Lower leg skin (tissue), 4 donors: ENCODE data around the gene RUFY4. TPM values are rescaled to one million over a fixed set of nuclear protein-coding genes. Genes with fewer than 3 reads are reported as not detected.

Experiments used
- DNase-seq, 2 donors: peaks; one replicate each; pipeline ENCODE4 v3.0.0-alpha.2; 2019; ENCODE audit warnings: low spot score in 2 of 2
- H3K4me3 ChIP-seq: fragments of 200-600 bp; sonication (generic); 2 replicates; pipeline ENCODE4 v1.5.1; 2017; ENCODE audit warnings: mild to moderate bottlenecking, low read depth; ENCODE audit not compliant: poor library complexity, severe bottlenecking
- POLR2A ChIP-seq, 2 donors: fragments of 450-650 bp; IDR thresholded peaks; one replicate each; pipeline ENCODE4 v1.6.1; 2016 to 2017; ENCODE audit warnings: antibody characterized with exemption in 2 of 2, mild to moderate bottlenecking in 1 of 2, moderate library complexity in 1 of 2
- WGBS, 2 donors: methylation state at CpG; one replicate each; pipeline ENCODE4 v1.1.5; 2018; 5-methylcytosine and 5-hydroxymethylcytosine counted together
- intact Hi-C: fragments of 100-400 bp; cut with DNase I; formaldehyde crosslinking; loops from one replicate; pipeline ENCODE4 v1.15.0; 2023; ENCODE audit warnings: low total_unique reads
- total RNA-seq, 4 donors: library from RNA; depleted of rRNA; stranded (reverse); fragments of >200 nt; gene quantifications; one replicate each; pipeline ENCODE4 v1.1.0, GENCODE V29; 2016
- TF ChIP-seq, protein P1 (sequence below), 3 donors: fragments of 450-650 bp; IDR thresholded peaks; one replicate each; pipeline ENCODE4 v1.5.1; 2016; ENCODE audit warnings: antibody characterized with exemption in 3 of 3, mild to moderate bottlenecking in 3 of 3, moderate library complexity in 2 of 3

The RUFY4 gene
- total RNA-seq, 4 donors from 2014 or later: not detected

DNA sequence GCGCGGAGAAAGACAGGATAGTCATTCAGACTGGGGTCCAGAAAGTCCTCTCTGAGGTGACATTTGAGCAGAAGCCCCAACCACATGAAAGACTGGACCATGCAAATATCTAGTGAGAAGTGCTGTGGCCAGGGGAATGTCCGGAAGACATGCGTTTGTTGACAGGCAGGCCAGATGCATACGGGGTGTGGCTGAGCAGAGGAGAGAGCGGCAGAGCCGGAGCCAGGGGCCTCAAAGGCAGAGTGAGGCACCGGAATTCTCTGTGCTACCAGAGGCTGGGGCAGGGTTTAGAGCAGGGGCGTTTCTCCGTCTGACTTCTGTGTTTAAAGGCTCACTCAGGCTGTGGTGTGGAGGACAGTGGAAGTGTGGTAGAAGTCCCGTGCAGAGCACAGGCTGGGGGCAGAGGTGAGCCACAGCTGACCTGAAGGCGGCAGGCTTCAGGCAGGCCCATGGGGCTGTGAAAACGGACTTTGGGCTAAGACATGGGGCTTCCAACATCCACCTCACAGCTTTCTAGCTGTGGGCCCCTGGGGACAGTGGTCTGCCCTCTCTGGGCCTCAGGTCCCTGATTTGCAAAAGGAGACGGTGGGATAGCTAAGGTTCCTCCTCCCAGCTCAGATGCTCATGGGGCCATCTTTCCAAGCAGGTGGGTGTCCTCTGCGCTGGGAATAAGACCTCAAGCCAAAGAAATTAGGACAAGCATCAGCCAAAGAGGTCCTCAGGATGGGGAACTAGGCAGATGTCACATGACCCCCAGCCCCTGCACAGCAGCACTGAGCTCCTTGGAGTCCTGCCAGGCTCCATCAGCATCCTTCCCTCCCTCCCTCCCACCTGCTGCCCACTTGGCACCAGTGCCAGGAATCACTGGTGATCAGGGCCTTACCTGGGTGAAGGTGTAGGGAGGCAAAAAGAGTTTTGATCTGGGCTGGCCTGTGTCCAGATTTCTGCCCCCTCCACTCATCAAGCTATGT, 11.2 kb downstream of the RUFY4 start:
- WGBS, 2 donors: 71 to 77% methylated on average over 15 of the region's 15 CpGs
- peak in 1 of 2 donors; percentile 72 for DNase-seq
- no peak for TF ChIP-seq POLR2A (IDR thresholded peaks at IDR 0.05)
- TF ChIP-seq, protein P1, sequence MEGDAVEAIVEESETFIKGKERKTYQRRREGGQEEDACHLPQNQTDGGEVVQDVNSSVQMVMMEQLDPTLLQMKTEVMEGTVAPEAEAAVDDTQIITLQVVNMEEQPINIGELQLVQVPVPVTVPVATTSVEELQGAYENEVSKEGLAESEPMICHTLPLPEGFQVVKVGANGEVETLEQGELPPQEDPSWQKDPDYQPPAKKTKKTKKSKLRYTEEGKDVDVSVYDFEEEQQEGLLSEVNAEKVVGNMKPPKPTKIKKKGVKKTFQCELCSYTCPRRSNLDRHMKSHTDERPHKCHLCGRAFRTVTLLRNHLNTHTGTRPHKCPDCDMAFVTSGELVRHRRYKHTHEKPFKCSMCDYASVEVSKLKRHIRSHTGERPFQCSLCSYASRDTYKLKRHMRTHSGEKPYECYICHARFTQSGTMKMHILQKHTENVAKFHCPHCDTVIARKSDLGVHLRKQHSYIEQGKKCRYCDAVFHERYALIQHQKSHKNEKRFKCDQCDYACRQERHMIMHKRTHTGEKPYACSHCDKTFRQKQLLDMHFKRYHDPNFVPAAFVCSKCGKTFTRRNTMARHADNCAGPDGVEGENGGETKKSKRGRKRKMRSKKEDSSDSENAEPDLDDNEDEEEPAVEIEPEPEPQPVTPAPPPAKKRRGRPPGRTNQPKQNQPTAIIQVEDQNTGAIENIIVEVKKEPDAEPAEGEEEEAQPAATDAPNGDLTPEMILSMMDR (IDR thresholded peaks at IDR 0.05): no peak
- no peak overlapping the region for H3K4me3 ChIP-seq
- intact Hi-C loops: no loop called here

DNA sequence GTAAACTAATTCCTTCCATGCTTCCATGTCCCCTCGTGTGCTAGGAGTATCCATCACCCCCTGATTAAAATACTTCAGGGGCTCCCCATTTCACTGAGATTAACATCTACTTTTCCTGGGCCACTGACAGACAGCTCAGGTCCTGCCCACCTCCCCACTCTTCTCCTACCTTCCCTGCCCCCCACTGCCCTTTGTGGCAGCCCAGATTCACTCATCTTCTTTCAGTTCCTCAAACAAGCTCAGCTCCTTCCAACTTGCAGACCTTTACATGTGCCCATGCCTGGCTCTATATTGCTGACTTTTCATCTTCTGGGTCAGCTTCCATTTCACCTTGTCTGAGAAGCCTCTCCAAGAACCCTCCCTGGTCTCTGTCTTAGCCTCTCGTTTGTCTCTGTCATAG, 12.0 kb downstream of the RUFY4 start:
- WGBS, 2 donors: 66 to 77% methylated on average over 2 of the region's 2 CpGs
- no peak overlapping the region for H3K4me3 ChIP-seq
- intact Hi-C loops: no loop called here
- no peak for TF ChIP-seq POLR2A (IDR thresholded peaks at IDR 0.05)
- DNase-seq: peak in 1 of 2 donors; percentile 29

DNA sequence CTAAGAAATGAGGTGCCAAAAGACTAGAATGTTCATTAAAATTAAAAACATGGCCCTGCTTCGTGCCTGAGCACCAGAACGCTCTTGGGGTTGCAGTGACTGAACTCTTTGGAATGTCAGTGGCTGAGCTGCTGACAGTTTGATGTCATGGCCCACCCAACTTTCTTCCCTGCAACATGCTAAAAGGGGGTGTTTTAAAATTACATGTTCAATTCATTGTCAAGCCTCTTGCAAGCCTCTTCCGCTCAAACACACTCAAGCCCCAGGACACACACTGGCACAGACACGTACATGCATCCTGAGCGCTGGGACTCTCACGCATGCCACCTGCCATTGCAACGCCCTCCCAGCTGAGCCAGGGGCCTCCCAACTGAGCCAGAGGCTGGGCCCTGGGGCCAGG, 12.6 kb downstream of the RUFY4 start:
- intact Hi-C loops: no loop called here
- no peak overlapping the region for H3K4me3 ChIP-seq
- TF ChIP-seq POLR2A (IDR thresholded peaks at IDR 0.05): no peak
- TF ChIP-seq, protein P1 (IDR thresholded peaks at IDR 0.05): no peak
- 51 to 59% methylated on average over 7 of the region's 7 CpGs for WGBS, 2 donors
- peak in 1 of 2 donors; percentile 85 for DNase-seq

DNA sequence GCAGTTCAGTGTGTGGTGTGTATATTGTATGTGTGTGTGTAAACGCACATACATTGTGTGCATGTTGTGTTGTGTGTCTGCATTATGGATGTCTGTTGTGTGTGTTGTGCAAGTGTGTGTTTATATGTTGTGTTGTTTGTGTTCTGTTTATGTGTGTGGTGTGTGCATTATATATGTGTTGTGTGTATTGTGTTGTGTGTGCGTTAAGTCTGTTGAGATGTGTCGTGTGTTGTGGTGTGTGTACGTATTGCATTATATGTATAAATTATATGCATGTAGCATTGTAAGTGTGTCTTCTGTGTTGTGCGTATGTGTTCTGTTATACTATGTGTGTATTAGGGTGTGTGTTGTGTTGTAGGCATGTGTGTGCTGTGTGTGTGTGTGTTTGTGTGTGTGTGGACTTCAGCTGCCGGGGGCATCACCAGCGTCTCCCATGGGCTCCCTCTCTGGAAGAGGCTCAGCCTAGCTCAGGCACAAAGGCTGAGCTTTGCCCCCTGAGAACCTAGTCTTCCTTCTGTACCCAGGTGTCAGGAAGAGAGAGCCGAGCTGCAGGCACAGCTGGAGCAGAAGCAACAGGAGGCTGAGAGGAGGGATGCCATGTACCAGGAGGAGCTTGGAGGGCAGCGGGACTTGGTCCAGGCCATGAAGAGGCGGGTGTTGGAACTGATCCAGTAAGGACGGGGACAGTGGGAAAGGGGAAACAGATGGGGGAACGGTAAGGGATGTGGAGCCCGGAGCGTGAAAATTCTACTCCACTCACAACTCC, 13.7 kb downstream of the RUFY4 start:
- DNase-seq: peak in 1 of 2 donors; percentile 23
- intact Hi-C loops: no loop called here
- TF ChIP-seq, protein P1 (IDR thresholded peaks at IDR 0.05): no peak
- TF ChIP-seq POLR2A (IDR thresholded peaks at IDR 0.05): no peak
- no peak overlapping the region for H3K4me3 ChIP-seq
- 66 to 70% methylated on average over 14 of the region's 14 CpGs for WGBS, 2 donors

DNA sequence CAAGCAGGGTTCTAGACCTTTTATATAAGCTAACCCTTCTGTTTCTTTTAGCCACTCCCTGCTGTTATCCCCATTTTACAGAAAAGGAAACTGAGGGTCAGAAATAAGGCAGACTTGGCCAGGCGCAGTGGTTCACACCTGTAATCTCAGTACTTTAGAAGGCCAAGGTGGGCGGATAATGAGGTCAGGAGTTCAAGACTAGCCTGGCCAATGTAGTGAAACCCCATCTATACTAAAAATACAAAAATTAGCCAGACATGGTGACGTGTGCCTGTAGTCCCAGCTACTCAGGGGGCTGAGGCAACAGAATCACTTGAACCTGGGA, 14.3 kb downstream of the RUFY4 start:
- no peak for DNase-seq
- H3K4me3 ChIP-seq: no peak overlapping the region
- intact Hi-C loops: no loop called here
- 87 to 88% methylated on average over 3 of the region's 3 CpGs for WGBS, 2 donors
- TF ChIP-seq, protein P1 (IDR thresholded peaks at IDR 0.05): no peak
- no peak for TF ChIP-seq POLR2A (IDR thresholded peaks at IDR 0.05)

DNA sequence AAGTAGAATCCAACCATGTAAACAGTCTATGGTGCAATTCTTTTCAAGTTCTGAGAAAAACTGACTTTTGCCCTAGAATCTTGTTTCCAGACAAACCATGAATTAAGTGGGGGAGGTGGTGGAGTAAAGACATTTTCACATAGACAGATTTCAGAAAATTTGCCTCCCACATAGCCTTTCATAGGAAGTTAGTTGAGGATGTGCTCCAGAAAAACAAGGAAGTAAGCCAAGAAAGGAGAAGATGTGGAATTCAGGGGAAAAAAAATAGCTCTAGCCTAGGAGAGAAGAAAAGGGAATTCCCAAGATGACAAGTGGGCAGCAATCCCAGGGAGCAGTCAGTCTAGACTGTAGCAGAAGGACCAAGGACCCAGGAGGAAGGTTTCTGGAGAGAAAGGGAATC, 17.4 kb downstream of the RUFY4 start:
- DNase-seq: no peak
- no peak overlapping the region for H3K4me3 ChIP-seq
- intact Hi-C loops: no loop called here
- TF ChIP-seq, protein P1 (IDR thresholded peaks at IDR 0.05): no peak
- no peak for TF ChIP-seq POLR2A (IDR thresholded peaks at IDR 0.05)
